Esophagus muscularis mucosa (tissue), 4 donors: ENCODE results near the gene RER1. TPM values are rescaled to one million over a fixed set of nuclear protein-coding genes. Genes with fewer than 3 reads are reported as not detected.

Experiments used
- DNase-seq: peaks from one replicate; pipeline ENCODE4 v3.0.0-alpha.2; 2017; ENCODE audit errors: extremely low spot score
- H3K27ac ChIP-seq, 4 donors: fragments of 200-600 bp; sonication (generic); replicated peaks in 1 of 4; 1 replicate in 3 of 4; 2 replicates in 1 of 4; pipeline ENCODE4 v1.5.1; 2016 to 2019; ENCODE audit warnings: mild to moderate bottlenecking in 1 of 4
- H3K27me3 ChIP-seq, 4 donors: fragments of 200-600 bp; sonication (generic); one replicate each; pipeline versions ENCODE4 v1.5.1 to v1.6.0; 2016 to 2019
- H3K36me3 ChIP-seq, 4 donors: fragments of 200-600 bp; sonication (generic); one replicate each; pipeline ENCODE4 v1.5.1; 2016 to 2019
- H3K4me1 ChIP-seq, 4 donors: fragments of 200-600 bp; sonication (generic); one replicate each; pipeline ENCODE4 v1.5.1; 2016 to 2019
- H3K4me3 ChIP-seq, 4 donors: fragments of 200-600 bp; sonication (generic); 1 replicate in 2 of 4; 2 replicates in 2 of 4; pipeline ENCODE4 v1.5.1; 2016 to 2019; ENCODE audit warnings: mild to moderate bottlenecking in 4 of 4, moderate library complexity in 1 of 4
- H3K9me3 ChIP-seq, 4 donors: fragments of 200-600 bp; sonication (generic); 1 replicate in 3 of 4; 2 replicates in 1 of 4; pipeline ENCODE4 v1.5.1; 2016 to 2019
- EP300 ChIP-seq: sonication (generic); formaldehyde crosslinking; IDR thresholded peaks from one replicate; pipeline ENCODE4 v1.6.1; 2017; ENCODE audit warnings: antibody characterized with exemption
- POLR2A ChIP-seq: fragments of 450-650 bp; IDR thresholded peaks from one replicate; pipeline ENCODE4 v1.6.1; 2017; ENCODE audit warnings: antibody characterized with exemption, moderate library complexity, mild to moderate bottlenecking, low read depth
- POLR2AphosphoS5 ChIP-seq, 2 donors: sonication (generic); formaldehyde crosslinking; IDR thresholded peaks; one replicate each; pipeline ENCODE4 v1.6.1; 2017; ENCODE audit warnings: antibody characterized with exemption in 2 of 2
- WGBS: methylation state at CpG from one replicate; pipeline ENCODE4 v1.1.5; 2018; 5-methylcytosine and 5-hydroxymethylcytosine counted together
- intact Hi-C: fragments of 100-400 bp; cut with DNase I; formaldehyde crosslinking; loops from one replicate; pipeline ENCODE4 v1.15.1; 2023
- total RNA-seq, 4 donors: library from RNA; depleted of rRNA; stranded (reverse); fragments of >200 nt; gene quantifications; one replicate each; pipeline versions ENCODE4 v1.1.0 to v1.2.1, GENCODE V29; 2016
- TF ChIP-seq, protein P1 (sequence below), 3 experiments: fragments of 200-600 bp in 2 of 3; fragments of 450-650 bp in 1 of 3; sonication (generic) in 2 of 3; IDR thresholded peaks; one replicate each; pipeline ENCODE4 v1.5.1; 2017 to 2019; ENCODE audit warnings: antibody characterized with exemption in 3 of 3, mild to moderate bottlenecking in 2 of 3, moderate library complexity in 1 of 3

RER1 gene
- total RNA-seq, 4 donors from 2014 or later: 47.3 to 67.3 (median 56.4) TPM

DNA sequence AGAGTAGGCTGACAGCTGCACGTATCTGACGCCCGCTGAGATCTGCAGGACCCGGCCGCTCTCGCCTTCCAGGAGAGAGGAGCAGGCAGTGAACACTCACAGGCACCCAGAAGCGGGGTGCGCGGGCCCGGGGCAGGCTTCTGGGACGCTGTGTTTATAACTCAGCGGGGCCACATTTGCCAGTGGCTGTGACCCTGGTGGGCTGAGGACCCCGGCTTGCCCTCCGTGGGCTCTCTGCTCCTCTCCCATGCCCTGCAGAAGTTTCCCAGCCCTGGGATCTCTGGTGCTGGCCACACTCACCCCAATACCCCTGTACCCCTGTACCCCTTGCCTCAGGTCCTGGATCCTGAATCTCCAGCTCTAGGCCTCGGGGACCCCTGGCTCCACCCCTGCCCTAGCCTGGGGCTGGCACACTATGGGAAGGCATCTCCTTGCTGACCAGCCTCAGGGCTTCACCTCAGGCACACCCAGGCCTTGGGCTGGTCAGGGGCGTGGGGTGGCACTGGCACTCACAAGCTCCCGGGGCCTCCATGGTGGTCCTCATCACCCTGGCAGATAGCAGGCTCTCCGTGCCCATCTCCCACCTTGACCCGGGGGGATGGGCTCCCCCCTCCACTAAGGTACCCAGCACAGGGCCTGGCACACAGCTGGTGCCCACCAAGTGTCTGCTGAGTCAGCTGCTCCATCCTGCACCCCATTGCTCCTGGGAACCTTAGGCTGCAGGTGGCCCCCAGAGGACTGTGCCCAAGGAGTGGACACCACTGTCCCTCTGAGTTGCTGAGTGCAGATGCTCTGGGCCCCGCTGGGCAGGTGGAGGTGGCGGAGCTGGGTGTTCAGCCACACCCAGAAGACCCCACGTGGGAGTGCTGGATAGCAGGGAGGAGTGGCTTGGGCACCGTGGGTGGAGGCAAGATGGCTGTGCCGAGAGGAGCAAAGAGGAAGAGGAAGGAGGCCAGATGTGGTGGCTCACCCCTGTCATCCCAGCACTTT, 32.7 kb upstream of the RER1 start:
- intact Hi-C loops: no loop called here
- 85% methylated on average over 20 of the region's 24 CpGs for WGBS
- Histone ChIP-seq H3K4me3 (no peak overlapping the region), H3K27me3 (no peaks in the 10 kb centered on the region), H3K4me1 (peaks cover 0 to 46% (median 40%) of the 10 kb centered on the region in 4 donors), H3K36me3 (peaks cover 0 to 7% (median 0%) of the 10 kb centered on the region in 4 donors), H3K27ac (peak overlapping the region in 2 of 4 donors; percentile 81 to 82), H3K9me3 (no peaks in the 10 kb centered on the region)
- DNase-seq: no peak
- TF ChIP-seq, protein P1, sequence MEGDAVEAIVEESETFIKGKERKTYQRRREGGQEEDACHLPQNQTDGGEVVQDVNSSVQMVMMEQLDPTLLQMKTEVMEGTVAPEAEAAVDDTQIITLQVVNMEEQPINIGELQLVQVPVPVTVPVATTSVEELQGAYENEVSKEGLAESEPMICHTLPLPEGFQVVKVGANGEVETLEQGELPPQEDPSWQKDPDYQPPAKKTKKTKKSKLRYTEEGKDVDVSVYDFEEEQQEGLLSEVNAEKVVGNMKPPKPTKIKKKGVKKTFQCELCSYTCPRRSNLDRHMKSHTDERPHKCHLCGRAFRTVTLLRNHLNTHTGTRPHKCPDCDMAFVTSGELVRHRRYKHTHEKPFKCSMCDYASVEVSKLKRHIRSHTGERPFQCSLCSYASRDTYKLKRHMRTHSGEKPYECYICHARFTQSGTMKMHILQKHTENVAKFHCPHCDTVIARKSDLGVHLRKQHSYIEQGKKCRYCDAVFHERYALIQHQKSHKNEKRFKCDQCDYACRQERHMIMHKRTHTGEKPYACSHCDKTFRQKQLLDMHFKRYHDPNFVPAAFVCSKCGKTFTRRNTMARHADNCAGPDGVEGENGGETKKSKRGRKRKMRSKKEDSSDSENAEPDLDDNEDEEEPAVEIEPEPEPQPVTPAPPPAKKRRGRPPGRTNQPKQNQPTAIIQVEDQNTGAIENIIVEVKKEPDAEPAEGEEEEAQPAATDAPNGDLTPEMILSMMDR (IDR thresholded peaks at IDR 0.05): no peak
- TF ChIP-seq EP300 (no peak), POLR2AphosphoS5 (IDR thresholded peaks at IDR 0.05) (no peak), POLR2A (no peak)

DNA sequence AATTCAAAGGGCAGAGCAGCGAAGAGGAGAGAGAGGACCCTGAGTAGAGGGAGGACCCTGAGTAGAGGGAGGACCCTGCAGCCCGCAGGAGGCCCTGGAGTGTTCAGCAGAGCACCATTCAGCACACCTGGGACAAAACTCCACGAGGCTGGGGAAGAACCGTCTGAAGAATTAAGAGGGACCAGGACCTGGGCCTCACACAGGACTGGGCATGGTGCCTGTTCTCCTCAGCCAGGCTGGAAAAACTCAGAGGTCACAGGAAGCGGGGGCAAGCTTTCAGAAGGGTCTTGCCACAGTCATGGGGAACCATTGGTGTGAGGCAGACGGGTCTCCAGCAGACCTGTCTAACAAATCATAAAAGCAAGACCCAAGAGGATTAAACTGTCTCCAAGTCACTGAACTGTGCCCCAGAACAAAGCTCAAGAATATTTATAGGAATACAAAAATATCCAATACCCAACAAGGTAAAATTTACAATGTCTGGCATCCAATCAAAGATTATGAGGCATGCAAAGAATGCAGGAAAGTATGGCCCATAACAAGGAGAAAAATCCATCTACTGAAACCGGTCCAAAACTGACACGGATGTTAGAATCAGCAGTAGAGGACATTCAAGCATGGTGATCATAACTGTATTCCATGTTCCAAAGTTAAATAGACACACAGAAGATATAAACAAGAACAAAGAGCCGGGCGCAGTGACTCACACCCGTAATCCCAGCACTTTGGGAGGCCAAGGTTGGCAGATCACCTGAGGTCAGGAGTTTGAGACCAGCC, 30.9 kb upstream of the RER1 start:
- intact Hi-C loops: no loop called here
- H3K27me3 ChIP-seq: no peaks in the 10 kb centered on the region
- H3K4me3 ChIP-seq: no peak overlapping the region
- H3K4me1 ChIP-seq: peaks cover 0 to 30% (median 25%) of the 10 kb centered on the region in 4 donors
- TF ChIP-seq, protein P1 (IDR thresholded peaks at IDR 0.05): no peak
- TF ChIP-seq POLR2AphosphoS5 (IDR thresholded peaks at IDR 0.05) (peak; percentile 53 to 78), EP300 (no peak)
- WGBS: 52% methylated on average over 11 of the region's 11 CpGs
- DNase-seq: no peak
- H3K27ac ChIP-seq: peak overlapping the region; percentile 75 to 82 (median 80)
- H3K9me3 ChIP-seq: no peaks in the 10 kb centered on the region
- peaks cover 0 to 7% (median 0%) of the 10 kb centered on the region in 4 donors for H3K36me3 ChIP-seq

DNA sequence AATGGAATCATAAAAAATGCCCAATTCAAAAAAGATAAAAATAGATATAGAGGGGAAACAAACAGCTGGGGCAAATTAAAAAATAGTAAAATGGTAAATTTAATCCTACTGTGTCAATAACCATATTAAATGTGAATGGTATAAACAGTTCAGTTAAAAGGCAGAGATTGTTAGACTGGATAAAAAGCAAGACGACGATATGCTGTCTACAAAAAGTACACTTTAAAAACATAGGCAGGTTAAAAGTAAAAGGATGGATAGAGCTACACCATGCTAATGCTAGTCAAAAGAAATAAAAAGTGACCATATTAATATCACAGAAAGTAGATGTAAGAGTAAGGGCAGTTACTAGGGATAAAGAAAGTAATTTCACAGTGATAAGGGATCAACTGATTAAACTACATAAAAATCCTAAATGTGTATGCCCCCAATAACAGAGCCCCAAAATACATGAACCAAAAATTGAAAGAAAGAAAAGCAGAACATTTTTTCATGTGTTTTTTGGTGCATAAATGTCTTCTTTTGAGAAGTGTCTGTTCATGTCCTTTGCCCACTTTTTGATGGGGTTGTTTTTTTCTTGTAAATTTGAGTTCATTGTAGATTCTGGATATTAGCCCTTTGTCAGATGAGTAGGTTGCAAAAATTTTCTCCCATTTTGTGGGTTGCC, 27.7 kb upstream of the RER1 start:
- TF ChIP-seq POLR2A (no peak), POLR2AphosphoS5 (IDR thresholded peaks at IDR 0.05) (no peak), EP300 (no peak)
- TF ChIP-seq, protein P1 (IDR thresholded peaks at IDR 0.05): no peak
- Histone ChIP-seq H3K4me3 (no peak overlapping the region), H3K36me3 (peaks cover 0 to 6% (median 0%) of the 10 kb centered on the region in 4 donors), H3K9me3 (no peaks in the 10 kb centered on the region), H3K4me1 (peaks cover 0 to 26% (median 19%) of the 10 kb centered on the region in 4 donors), H3K27ac (no peak overlapping the region), H3K27me3 (no peaks in the 10 kb centered on the region)
- no peak for DNase-seq
- intact Hi-C loops: no loop called here
- WGBS: 94% methylated on average over 2 of the region's 2 CpGs

DNA sequence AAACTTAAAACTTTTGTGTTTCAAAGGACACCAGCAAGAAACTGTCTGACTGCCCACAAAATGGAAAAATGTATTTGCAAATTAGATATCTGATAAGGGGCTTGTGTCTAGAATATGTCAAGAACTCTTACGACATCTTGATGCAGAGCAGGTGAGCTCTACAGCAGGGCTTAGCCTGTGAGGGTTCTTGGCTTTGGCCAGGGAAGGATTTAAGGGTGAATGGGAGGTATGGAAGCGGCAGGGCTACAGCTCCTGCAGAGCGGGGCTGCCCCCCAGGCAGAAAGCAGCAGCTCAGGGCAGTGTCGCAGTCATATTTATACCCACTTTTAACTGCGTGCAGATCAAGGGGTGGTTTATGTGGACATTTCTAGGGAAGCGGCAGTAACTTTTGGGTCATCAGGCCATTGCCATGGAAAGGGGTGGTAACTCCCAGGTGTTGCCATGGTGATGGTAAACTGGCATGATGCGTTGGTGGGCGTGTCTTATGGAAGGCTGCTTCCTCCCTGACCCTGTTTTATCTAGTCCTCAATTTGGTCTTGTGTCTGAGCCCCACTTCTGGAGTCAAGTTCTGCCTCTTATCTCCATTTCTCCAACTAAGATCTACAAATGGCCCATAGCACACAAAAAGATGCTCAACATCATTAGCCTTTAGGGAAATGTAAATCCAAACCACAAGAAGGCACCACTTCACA, 23.4 kb upstream of the RER1 start:
- H3K27me3 ChIP-seq: no peaks in the 10 kb centered on the region
- H3K9me3 ChIP-seq: no peaks in the 10 kb centered on the region
- peaks cover 0 to 40% (median 3%) of the 10 kb centered on the region in 4 donors for H3K36me3 ChIP-seq
- no peak for DNase-seq
- TF ChIP-seq POLR2AphosphoS5 (IDR thresholded peaks at IDR 0.05): no peak
- TF ChIP-seq POLR2A: no peak
- no peak overlapping the region for H3K4me3 ChIP-seq
- H3K27ac ChIP-seq: no peak overlapping the region
- WGBS: 93% methylated on average over 8 of the region's 8 CpGs
- intact Hi-C loops: no loop called here
- no peaks in the 10 kb centered on the region for H3K4me1 ChIP-seq
